Left lung (tissue), 10 donors: Measurements from ENCODE around the gene CCDC27. TPM values are rescaled to one million over a fixed set of nuclear protein-coding genes. Genes with fewer than 3 reads are reported as not detected.
A peak's percentile ranks its signal among the peaks of the same experiment; 100 is the strongest.

Experiments
- ATAC-seq: fragments of 200-7000 bp; cut with Tn5 transposase; one replicate; pipeline ENCODE4 v1.9.1; 2020; ENCODE audit warnings: moderate library complexity
- DNase-seq, 4 donors: peaks; one replicate each; pipeline ENCODE4 v3.0.0-alpha.2; 2013 to 2020
- H3K27ac ChIP-seq, 2 donors: fragments of 200-600 bp; sonication (generic) in 1 of 2; one replicate each; pipeline versions ENCODE4 v1.5.0 to v1.8.0; 2020 to 2021
- H3K27me3 ChIP-seq, 2 donors: fragments of 200-600 bp; sonication (generic) in 1 of 2; one replicate each; pipeline versions ENCODE4 v1.5.0 to v1.8.0; 2020 to 2021
- H3K36me3 ChIP-seq, 2 donors: fragments of 200-600 bp; sonication (generic) in 1 of 2; one replicate each; pipeline versions ENCODE4 v1.5.0 to v1.8.0; 2020 to 2021
- H3K4me1 ChIP-seq, 2 donors: fragments of 200-600 bp; one replicate each; pipeline ENCODE4 v1.8.0; 2021
- H3K4me3 ChIP-seq, 2 donors: fragments of 200-600 bp; sonication (generic) in 1 of 2; one replicate each; pipeline versions ENCODE4 v1.5.0 to v1.8.0; 2020 to 2021; ENCODE audit warnings: mild to moderate bottlenecking in 1 of 2
- H3K9me3 ChIP-seq, 2 donors: fragments of 200-600 bp; sonication (generic) in 1 of 2; one replicate each; pipeline versions ENCODE4 v1.5.0 to v1.8.0; 2020 to 2021
- intact Hi-C, 2 donors: fragments of 100-400 bp; cut with DNase I; formaldehyde crosslinking; loops; one replicate each; pipeline versions ENCODE4 v1.11.2 to v1.14.2; 2022
- polyA plus RNA-seq, 6 donors: library from polyadenylated mRNA; unstranded; fragments of 120-200 nt; gene quantifications; one replicate each; pipeline ENCODE4 v1.2.1, GENCODE V29; 2013; ENCODE audit not compliant: insufficient read length in 6 of 6
- total RNA-seq, 2 donors: library from RNA; stranded (reverse); fragmentation: NEBNext Ultra II Directional; extraction: Animal tissue kit (Norgen Biotek cat#: 25700); gene quantifications; one replicate each; pipeline ENCODE4 v1.2.1, GENCODE V29; 2021
- TF ChIP-seq, protein P1 (sequence below), 2 donors: fragments of 200-600 bp; sonication (generic) in 1 of 2; IDR thresholded peaks; one replicate each; pipeline versions ENCODE4 v1.5.0 to v1.8.0; 2021; ENCODE audit warnings: antibody characterized with exemption in 2 of 2
- donor health status: DM: no; HTN: yes; CAD: no.
- donor health status: DM: no; HTN: no; CAD: no.

Gene CCDC27
- total and polyA plus RNA-seq, 8 donors, result 0.17 to 0.31 (median 0.25) TPM; not detected in 2

DNA sequence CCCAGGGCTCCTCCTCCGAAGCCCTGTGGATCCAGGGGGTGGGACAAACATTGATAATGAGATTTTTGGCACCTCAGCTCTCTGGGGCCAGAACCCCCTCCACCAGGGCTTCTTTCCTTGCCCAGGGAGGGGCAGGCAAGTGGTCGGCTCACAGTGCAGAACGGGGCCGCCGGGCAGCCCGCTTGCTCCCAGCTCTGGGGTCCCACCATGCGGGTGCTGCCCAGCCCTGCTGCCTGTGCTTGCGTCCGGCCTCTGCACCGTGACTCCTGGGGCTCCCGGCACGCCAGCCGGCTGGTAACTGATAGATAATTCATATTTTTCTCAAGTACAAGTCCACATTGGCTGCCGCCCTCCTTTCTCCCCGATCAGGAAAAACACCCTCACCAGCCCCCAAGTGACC lies 42.0 kb upstream of the CCDC27 start:
- TF ChIP-seq, protein P1, sequence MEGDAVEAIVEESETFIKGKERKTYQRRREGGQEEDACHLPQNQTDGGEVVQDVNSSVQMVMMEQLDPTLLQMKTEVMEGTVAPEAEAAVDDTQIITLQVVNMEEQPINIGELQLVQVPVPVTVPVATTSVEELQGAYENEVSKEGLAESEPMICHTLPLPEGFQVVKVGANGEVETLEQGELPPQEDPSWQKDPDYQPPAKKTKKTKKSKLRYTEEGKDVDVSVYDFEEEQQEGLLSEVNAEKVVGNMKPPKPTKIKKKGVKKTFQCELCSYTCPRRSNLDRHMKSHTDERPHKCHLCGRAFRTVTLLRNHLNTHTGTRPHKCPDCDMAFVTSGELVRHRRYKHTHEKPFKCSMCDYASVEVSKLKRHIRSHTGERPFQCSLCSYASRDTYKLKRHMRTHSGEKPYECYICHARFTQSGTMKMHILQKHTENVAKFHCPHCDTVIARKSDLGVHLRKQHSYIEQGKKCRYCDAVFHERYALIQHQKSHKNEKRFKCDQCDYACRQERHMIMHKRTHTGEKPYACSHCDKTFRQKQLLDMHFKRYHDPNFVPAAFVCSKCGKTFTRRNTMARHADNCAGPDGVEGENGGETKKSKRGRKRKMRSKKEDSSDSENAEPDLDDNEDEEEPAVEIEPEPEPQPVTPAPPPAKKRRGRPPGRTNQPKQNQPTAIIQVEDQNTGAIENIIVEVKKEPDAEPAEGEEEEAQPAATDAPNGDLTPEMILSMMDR (IDR thresholded peaks at IDR 0.05), result no peak
- Histone ChIP-seq H3K4me3 (no peak overlapping the region), H3K4me1 (no peaks in the 10 kb centered on the region), H3K27ac (no peak overlapping the region), H3K36me3 (no peaks in the 10 kb centered on the region), H3K27me3 (peaks cover 0 to 62% of the 10 kb centered on the region in 2 donors), H3K9me3 (no peaks in the 10 kb centered on the region)
- intact Hi-C loops, result no loop called here
- DNase-seq (no peak), ATAC-seq (no peak)

DNA sequence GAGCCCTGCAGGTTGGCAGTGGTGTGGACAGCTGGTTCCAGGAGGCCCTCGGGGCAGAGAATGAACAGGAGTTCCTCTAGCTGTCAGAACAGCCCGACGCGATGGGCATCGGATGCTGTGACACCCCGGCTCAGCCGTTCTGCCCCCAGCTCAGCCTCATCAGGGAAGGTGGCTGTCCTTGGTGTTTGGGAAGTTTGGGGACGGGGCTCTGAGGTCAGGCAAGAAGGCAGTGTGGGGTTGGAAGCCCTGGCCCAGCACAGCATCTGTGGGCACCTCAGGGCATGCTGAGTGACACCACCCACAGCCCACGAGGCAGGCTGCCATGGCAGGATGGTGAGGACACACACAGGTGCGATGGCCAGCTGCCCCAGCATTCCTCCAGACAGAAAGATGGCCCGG lies 40.9 kb upstream of the CCDC27 start:
- no peak overlapping the region for H3K4me3 ChIP-seq
- no peaks in the 10 kb centered on the region for H3K4me1 ChIP-seq
- peaks cover 0 to 64% of the 10 kb centered on the region in 2 donors for H3K27me3 ChIP-seq
- ATAC-seq, result no peak
- no peak overlapping the region for H3K27ac ChIP-seq
- TF ChIP-seq, protein P1 (IDR thresholded peaks at IDR 0.05), result no peak
- no peak for DNase-seq
- H3K9me3 ChIP-seq, result no peaks in the 10 kb centered on the region
- H3K36me3 ChIP-seq, result no peaks in the 10 kb centered on the region
- intact Hi-C loops, result no loop called here

DNA sequence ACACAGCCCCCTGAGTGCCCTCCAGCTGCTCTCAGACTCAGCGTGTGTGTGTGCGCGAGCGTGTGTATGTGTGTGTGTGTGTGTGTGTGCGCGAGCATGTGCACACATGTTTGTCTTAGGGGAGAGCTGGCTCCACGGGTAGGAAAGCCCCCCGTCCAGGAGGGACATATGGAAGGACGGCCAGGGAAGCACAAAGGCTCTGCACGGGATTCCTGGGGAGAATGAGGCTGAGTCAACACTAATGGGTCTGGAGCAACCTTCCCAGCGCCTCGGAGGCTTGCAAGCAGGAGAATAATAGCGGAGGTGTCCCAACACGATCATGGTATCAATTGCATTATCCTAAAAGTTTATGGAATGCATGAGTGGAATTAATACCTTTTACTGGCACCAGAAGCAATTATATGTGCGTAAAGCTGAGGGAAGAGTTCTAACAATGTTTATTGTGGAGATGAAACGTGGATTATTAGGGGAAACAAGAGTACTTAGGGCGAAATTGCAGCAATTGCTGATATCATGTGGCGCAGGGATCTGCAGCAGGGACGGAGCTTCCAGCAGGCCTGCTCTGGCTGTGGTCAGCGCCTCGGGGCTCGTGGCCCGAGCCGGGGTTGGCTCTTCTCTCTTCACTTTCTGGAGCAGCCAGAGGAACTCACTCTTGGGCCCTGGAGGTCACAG lies 40.3 kb upstream of the CCDC27 start:
- no peak for DNase-seq
- TF ChIP-seq, protein P1 (IDR thresholded peaks at IDR 0.05), result no peak
- intact Hi-C loops, result no loop called here
- no peak overlapping the region for H3K27ac ChIP-seq
- H3K4me3 ChIP-seq, result no peak overlapping the region
- no peaks in the 10 kb centered on the region for H3K36me3 ChIP-seq
- no peaks in the 10 kb centered on the region for H3K4me1 ChIP-seq
- peaks cover under 1 to 64% of the 10 kb centered on the region in 2 donors for H3K27me3 ChIP-seq
- no peak for ATAC-seq
- H3K9me3 ChIP-seq, result no peaks in the 10 kb centered on the region

DNA sequence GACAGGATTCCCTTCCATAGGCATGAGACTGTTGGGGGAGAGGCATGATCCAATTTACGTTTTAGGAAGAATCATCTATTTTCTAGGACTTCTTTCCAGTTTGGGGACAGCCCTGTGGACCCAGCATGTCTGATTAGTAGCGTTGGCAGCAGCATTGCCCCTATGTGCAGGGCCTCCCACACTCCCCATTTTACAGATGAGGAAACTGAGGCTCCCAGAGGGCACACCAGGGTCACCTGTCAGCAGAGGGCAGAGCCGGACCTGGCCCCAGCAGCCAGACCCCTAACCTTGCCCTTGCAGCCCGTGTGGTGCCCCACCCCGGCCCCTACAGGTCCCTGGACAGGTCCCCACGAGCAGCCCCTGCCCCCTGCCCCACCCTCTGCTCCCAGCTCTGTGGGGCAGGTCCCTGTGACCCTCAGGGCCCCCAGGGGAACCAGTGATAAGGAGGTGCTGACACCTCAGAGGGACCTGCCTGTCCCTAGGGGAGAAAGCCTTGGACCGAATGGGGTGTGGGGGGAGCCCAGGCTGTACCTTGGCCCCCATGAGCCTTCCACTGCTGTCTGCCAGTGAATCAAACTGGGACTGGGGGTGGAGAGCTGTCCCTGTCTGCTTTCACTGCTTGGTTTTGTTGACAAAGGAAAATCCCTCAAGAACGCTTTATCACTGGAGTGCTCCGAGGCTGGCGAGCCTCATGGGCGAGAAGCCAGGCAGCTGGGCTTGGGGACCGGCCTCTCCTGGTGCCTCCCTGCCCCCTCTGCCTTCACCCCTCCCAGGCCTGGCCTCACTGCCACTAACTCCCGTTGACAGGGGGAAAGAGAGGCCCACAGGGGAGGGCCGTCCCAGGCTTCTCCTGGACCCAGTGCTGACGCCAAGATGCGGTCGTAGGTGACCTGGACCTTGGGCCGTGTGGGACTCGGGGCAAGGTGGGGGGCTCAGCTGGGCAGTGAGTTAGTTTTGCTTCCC lies 39.4 kb upstream of the CCDC27 start:
- no peak overlapping the region for H3K27ac ChIP-seq
- H3K4me3 ChIP-seq, result no peak overlapping the region
- ATAC-seq, result peak; percentile 7
- no peaks in the 10 kb centered on the region for H3K36me3 ChIP-seq
- TF ChIP-seq, protein P1 (IDR thresholded peaks at IDR 0.05), result no peak
- intact Hi-C loops, result no loop called here
- H3K27me3 ChIP-seq, result peaks cover 6 to 64% of the 10 kb centered on the region in 2 donors
- H3K9me3 ChIP-seq, result no peaks in the 10 kb centered on the region
- DNase-seq, result peak in 1 of 4 donors; percentile 41
- peaks cover 0 to 2% of the 10 kb centered on the region in 2 donors for H3K4me1 ChIP-seq

DNA sequence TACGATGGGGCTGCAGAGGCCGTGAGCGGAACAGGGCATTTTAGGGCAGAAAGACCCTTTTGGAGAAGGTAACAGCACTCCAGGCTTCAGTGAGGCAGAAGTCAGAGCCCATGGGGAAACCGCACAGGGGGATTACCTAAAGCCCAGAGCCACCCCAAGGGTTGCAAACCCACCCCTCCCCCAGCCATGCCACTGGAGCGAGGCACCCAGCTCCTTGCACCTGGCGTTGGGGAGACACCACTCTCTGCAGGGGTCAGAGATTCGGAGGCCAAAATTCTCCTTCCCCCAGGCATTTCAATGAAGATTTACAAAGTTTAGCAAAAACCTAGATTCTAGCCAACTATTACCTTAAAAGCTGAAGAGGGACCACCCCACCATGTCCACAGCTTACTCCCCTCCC lies 38.4 kb upstream of the CCDC27 start:
- no peaks in the 10 kb centered on the region for H3K9me3 ChIP-seq
- ATAC-seq (no peak), DNase-seq (no peak)
- no peak overlapping the region for H3K27ac ChIP-seq
- intact Hi-C loops, result no loop called here
- H3K27me3 ChIP-seq, result peaks cover 6 to 64% of the 10 kb centered on the region in 2 donors
- H3K4me3 ChIP-seq, result no peak overlapping the region
- TF ChIP-seq, protein P1 (IDR thresholded peaks at IDR 0.05), result no peak
- H3K4me1 ChIP-seq, result peaks cover 0 to 9% of the 10 kb centered on the region in 2 donors
- H3K36me3 ChIP-seq, result no peaks in the 10 kb centered on the region
